HepG2 (cell line): Measurements from ENCODE around the gene SRSF6. TPM values are rescaled to one million over a fixed set of nuclear protein-coding genes. Genes with fewer than 3 reads are reported as not detected.

Source experiments
- HNF1B ChIP-seq: sonication (generic); formaldehyde crosslinking; IDR thresholded peaks from 2 replicates; pipeline ENCODE4 v1.5.1; 2020; ENCODE audit warnings: mild to moderate bottlenecking, moderate library complexity, missing genetic modification reagents
- HNRNPUL1 ChIP-seq: fragments of 200-400 bp; formaldehyde crosslinking; IDR thresholded peaks from 2 replicates; pipeline ENCODE4 v1.6.1; 2017; ENCODE audit warnings: low read depth, mild to moderate bottlenecking, low read length, moderate library complexity
- IKZF4 ChIP-seq: sonication (generic); formaldehyde crosslinking; IDR thresholded peaks from 2 replicates; pipeline ENCODE4 v1.5.1; 2020; ENCODE audit warnings: borderline replicate concordance, mild to moderate bottlenecking, low read depth, missing genetic modification reagents; ENCODE audit errors: not compliant biosample characterization
- KAT2B ChIP-seq: fragments of 150-350 bp; IDR thresholded peaks from 2 replicates; pipeline ENCODE4 v1.6.1; 2014; ENCODE audit warnings: low read depth, low read length, borderline replicate concordance
- MTERF4 ChIP-seq: sonication (generic); formaldehyde crosslinking; IDR thresholded peaks from 2 replicates; pipeline ENCODE4 v1.8.0; 2023; ENCODE audit warnings: mild to moderate bottlenecking, missing genetic modification reagents
- SALL1 ChIP-seq: sonication (generic); formaldehyde crosslinking; IDR thresholded peaks from 2 replicates; pipeline ENCODE4 v1.8.0; 2022; ENCODE audit warnings: mild to moderate bottlenecking, missing genetic modification reagents
- SCMH1 ChIP-seq: sonication (generic); formaldehyde crosslinking; IDR thresholded peaks from 2 replicates; pipeline ENCODE4 v1.9.0; 2021; ENCODE audit warnings: missing genetic modification reagents, mild to moderate bottlenecking, borderline replicate concordance
- ZBTB2 ChIP-seq: sonication (generic); formaldehyde crosslinking; IDR thresholded peaks from 2 replicates; pipeline ENCODE4 v1.8.0; 2022; ENCODE audit warnings: low read depth, missing genetic modification reagents
- ZBTB40 ChIP-seq, 2 experiments: fragments of 450-650 bp in 1 of 2; sonication (generic) in 1 of 2; formaldehyde crosslinking in 1 of 2; IDR thresholded peaks; 2 replicates each; pipeline versions ENCODE4 v1.6.1 to v1.8.0; 2016 to 2022; ENCODE audit warnings: antibody characterized with exemption in 1 of 2, mild to moderate bottlenecking in 1 of 2, missing genetic modification reagents in 1 of 2
- ZNF101 ChIP-seq: sonication (generic); formaldehyde crosslinking; IDR thresholded peaks from 2 replicates; pipeline ENCODE4 v1.4.0; 2020; ENCODE audit warnings: mild to moderate bottlenecking, low read depth, missing genetic modification reagents, borderline replicate concordance
- ZNF362 ChIP-seq: sonication (generic); formaldehyde crosslinking; IDR thresholded peaks from 2 replicates; pipeline ENCODE4 v1.4.0; 2020; ENCODE audit warnings: missing genetic modification reagents, mild to moderate bottlenecking, borderline replicate concordance
- ZNF747 ChIP-seq: sonication (generic); formaldehyde crosslinking; IDR thresholded peaks from 2 replicates; pipeline ENCODE4 v1.8.1; 2023; ENCODE audit warnings: missing genetic modification reagents, mild to moderate bottlenecking, borderline replicate concordance
- polyA plus RNA-seq, 8 experiments: library from polyadenylated mRNA; depleted of rRNA in 3 of 8; stranded (reverse) in 7 of 8; unstranded in 1 of 8; fragments of >200 nt; fragmentation: Illumina TruSeq in 4 of 8; extraction: Trizol in 4 of 8; gene quantifications; 2 replicates each; pipeline versions ENCODE4 v1.2.1 to v1.2.3, GENCODE V29; 2011 to 2016; ENCODE audit warnings: low read depth in 4 of 8, missing spikeins in 1 of 8, mixed read lengths in 1 of 8; ENCODE audit not compliant: insufficient read depth in 1 of 8
- total RNA-seq, 5 experiments: library from RNA; depleted of rRNA; stranded (reverse); fragments of >200 nt; fragmentation: Illumina TruSeq; extraction: Trizol; gene quantifications; 2 replicates each; pipeline ENCODE4 v1.2.3, GENCODE V29; 2016; ENCODE audit warnings: low read depth in 1 of 5

SRSF6 gene
- total and polyA plus RNA-seq, 2 of the 13 experiments (the other 11 are each of a cell fraction or from before 2014, with no cell fraction given), result 156 to 194 TPM

GRCh38 chr20:43457640-43458421, at the start of gene SRSF6 (continued):
- peak; percentile 97 for TF ChIP-seq MTERF4 (CRISPR knock-in tag)
- TF ChIP-seq KAT2B, result no peak
- TF ChIP-seq HNRNPUL1, result no peak
- peak; percentile 96 for TF ChIP-seq SALL1 (CRISPR knock-in tag)
- TF ChIP-seq ZNF747 (CRISPR knock-in tag), result peak; percentile 100
- TF ChIP-seq ZBTB2, result peak; percentile 67; the same call in 1 of the 2 replicates
- TF ChIP-seq HNF1B (CRISPR knock-in tag), result peak; percentile 79
- TF ChIP-seq ZBTB40 (IDR thresholded peaks at IDR 0.05), result no peak
- peak; percentile 95 for TF ChIP-seq ZBTB40 (CRISPR knock-in tag; IDR thresholded peaks at IDR 0.05)
- peak; percentile 92; the same call in 1 of the 2 replicates for TF ChIP-seq ZNF101 (CRISPR knock-in tag)
- no peak for TF ChIP-seq SCMH1 (CRISPR knock-in tag)
- TF ChIP-seq IKZF4, result peak; percentile 99
- TF ChIP-seq ZNF362, result peak; percentile 44; the same call in 1 of the 2 replicates
